ENCODE data around the gene KAT2A. TPM values are rescaled to one million over a fixed set of nuclear protein-coding genes. Genes with fewer than 3 reads are reported as not detected.
A peak's percentile ranks its signal among the peaks of the same experiment; 100 is the strongest.

Gene KAT2A
- total RNA-seq, 1 experiment from 2014 or later: 41.2 TPM

DNA sequence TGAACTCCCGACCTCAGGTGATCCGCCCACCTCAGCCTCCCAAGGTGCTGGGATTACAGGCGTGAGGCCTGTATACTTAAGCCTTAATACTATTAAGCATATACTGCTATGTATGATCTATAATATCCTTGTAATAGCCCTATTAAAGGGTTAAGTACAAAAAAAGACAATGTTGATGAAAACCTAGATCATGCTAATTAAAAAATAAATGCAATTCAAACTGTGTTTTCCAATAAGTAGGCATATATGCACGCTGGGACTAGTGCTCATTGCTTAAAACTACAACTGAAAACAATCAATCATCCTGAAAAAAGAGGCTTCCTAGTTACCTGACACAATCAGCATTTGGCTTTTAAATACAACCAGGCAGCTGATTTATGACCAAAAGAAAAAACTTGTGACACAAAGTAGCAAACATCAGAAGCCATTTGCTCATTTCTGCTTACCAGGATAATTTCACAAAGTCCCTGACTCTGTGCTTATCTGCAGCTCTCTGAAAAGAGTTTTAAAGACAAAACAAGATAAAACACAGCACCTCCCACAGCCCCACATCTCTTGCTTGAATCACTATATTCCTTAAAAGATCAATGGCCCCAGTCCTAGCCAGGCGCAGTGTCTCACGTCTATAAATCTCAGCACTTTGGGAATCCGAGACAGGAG is 34.0 kb downstream of the KAT2A start:
- POLR2A ChIA-PET: no interaction called here
- Histone ChIP-seq H2AFZ (ENCODE audit: low read depth, low read length, poor library complexity, severe bottlenecking) (peak overlapping the region; percentile 19), H3K27me3 (ENCODE audit: insufficient read depth, low read length) (no peaks in the 10 kb centered on the region), H3K36me3 (ENCODE audit: control insufficient read depth in 1 of 2, insufficient read depth in 2 of 2, low read length in 2 of 2) (no peaks in the 10 kb centered on the region), H3K4me3 (replicated peaks in 1 of 2; ENCODE audit: low read depth in 1 of 2, low read length in 2 of 2) (no peak overlapping the region), H3K9me2 (ENCODE audit: insufficient read depth) (no peaks in the 10 kb centered on the region), H3K4me1 (ENCODE audit: control insufficient read depth in 1 of 2, insufficient read depth in 2 of 2, low read length in 2 of 2) (peaks cover 15 to 30% of the 10 kb centered on the region in 2 experiments; a peak in 3 of 4 replicates), H3K79me2 (ENCODE audit: insufficient read depth, low read length) (no peaks in the 10 kb centered on the region), H3K9ac (ENCODE audit: low read length) (no peak overlapping the region), H4K20me1 (ENCODE audit: insufficient read depth) (no peaks in the 10 kb centered on the region), H3K9me3 (ENCODE audit: control insufficient read depth in 1 of 2, insufficient read depth in 1 of 2, low read depth in 1 of 2, low read length in 2 of 2) (no peaks in the 10 kb centered on the region), H3K4me2 (ENCODE audit: low read length) (no peak overlapping the region), H3K27ac (ENCODE audit: low read depth, low read length) (no peak overlapping the region)
- intact Hi-C loops (cut with micrococcal nuclease): no loop called here
- TF ChIP-seq EZH2phosphoT487 (IDR thresholded peaks at IDR 0.05; ENCODE audit: borderline replicate concordance) (no peak), ELF1 (IDR thresholded peaks at IDR 0.05; ENCODE audit: borderline replicate concordance, low read depth) (no peak), FOSL1 (IDR thresholded peaks at IDR 0.05; ENCODE audit: low read depth) (no peak), SRF (IDR thresholded peaks at IDR 0.05; ENCODE audit: low read depth) (no peak), SP1 (IDR thresholded peaks at IDR 0.05; ENCODE audit: low read depth) (no peak), RAD21 (IDR thresholded peaks at IDR 0.05; ENCODE audit: low read depth) (no peak), SIN3A (IDR thresholded peaks at IDR 0.05; ENCODE audit: low read depth) (no peak), EGR1 (IDR thresholded peaks at IDR 0.05; ENCODE audit: low read depth) (no peak)
- TF ChIP-seq, protein P1, sequence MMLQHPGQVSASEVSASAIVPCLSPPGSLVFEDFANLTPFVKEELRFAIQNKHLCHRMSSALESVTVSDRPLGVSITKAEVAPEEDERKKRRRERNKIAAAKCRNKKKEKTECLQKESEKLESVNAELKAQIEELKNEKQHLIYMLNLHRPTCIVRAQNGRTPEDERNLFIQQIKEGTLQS (IDR thresholded peaks at IDR 0.05): no peak
- TF ChIP-seq, protein P2, sequence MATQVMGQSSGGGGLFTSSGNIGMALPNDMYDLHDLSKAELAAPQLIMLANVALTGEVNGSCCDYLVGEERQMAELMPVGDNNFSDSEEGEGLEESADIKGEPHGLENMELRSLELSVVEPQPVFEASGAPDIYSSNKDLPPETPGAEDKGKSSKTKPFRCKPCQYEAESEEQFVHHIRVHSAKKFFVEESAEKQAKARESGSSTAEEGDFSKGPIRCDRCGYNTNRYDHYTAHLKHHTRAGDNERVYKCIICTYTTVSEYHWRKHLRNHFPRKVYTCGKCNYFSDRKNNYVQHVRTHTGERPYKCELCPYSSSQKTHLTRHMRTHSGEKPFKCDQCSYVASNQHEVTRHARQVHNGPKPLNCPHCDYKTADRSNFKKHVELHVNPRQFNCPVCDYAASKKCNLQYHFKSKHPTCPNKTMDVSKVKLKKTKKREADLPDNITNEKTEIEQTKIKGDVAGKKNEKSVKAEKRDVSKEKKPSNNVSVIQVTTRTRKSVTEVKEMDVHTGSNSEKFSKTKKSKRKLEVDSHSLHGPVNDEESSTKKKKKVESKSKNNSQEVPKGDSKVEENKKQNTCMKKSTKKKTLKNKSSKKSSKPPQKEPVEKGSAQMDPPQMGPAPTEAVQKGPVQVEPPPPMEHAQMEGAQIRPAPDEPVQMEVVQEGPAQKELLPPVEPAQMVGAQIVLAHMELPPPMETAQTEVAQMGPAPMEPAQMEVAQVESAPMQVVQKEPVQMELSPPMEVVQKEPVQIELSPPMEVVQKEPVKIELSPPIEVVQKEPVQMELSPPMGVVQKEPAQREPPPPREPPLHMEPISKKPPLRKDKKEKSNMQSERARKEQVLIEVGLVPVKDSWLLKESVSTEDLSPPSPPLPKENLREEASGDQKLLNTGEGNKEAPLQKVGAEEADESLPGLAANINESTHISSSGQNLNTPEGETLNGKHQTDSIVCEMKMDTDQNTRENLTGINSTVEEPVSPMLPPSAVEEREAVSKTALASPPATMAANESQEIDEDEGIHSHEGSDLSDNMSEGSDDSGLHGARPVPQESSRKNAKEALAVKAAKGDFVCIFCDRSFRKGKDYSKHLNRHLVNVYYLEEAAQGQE (IDR thresholded peaks at IDR 0.05; ENCODE audit: low read depth): no peak
- CTCF ChIA-PET: interaction anchor here (0.8 kb wide), 1 partner anchor 13 kb away, joined by 3 read pairs; no protein-coding TSS in a partner anchor
- DNase-seq (ENCODE audit: low read depth, low spot score): no peak
- RAD21 ChIA-PET (ENCODE audit: low non-redundant PET in 1 of 2, low total read pairs in 2 of 2, uncharacterized antibody in 2 of 2, unreplicated experiment in 2 of 2): no interaction called here
- no peak for ATAC-seq
- BruUV-seq (replicated peaks): no TSS peak
